HepG2 (cell line): ENCODE measurements around the gene NDRG2. TPM values are rescaled to one million over a fixed set of nuclear protein-coding genes. Genes with fewer than 3 reads are reported as not detected.
A peak's percentile ranks its signal among the peaks of the same experiment; 100 is the strongest.

Experiments used
- AHDC1 ChIP-seq: sonication (generic); formaldehyde crosslinking; IDR thresholded peaks from 2 replicates; pipeline ENCODE4 v1.5.1; 2020; ENCODE audit warnings: mild to moderate bottlenecking, missing genetic modification reagents, borderline replicate concordance
- ATAD3A ChIP-seq: sonication (generic); formaldehyde crosslinking; IDR thresholded peaks from 2 replicates; pipeline ENCODE4 v1.4.0; 2020; ENCODE audit warnings: missing genetic modification reagents
- FOSL2 ChIP-seq: sonication (generic); formaldehyde crosslinking; IDR thresholded peaks from 2 replicates; pipeline ENCODE4 v1.4.0; 2020; ENCODE audit warnings: missing genetic modification reagents
- GABPA ChIP-seq, 2 experiments: IDR thresholded peaks; 2 replicates each; pipeline ENCODE4 v1.6.1; 2011 to 2016; ENCODE audit warnings: low read depth in 2 of 2, low read length in 1 of 2, missing biosample characterization in 1 of 2, missing genetic modification characterization in 1 of 2
- GRHL1 ChIP-seq: sonication (generic); formaldehyde crosslinking; conservative IDR thresholded peaks from 2 replicates; pipeline ENCODE4 v1.8.0; 2022; ENCODE audit warnings: missing genetic modification reagents
- HMGA1 ChIP-seq: sonication (generic); formaldehyde crosslinking; conservative IDR thresholded peaks from 2 replicates; pipeline ENCODE4 v1.4.0; 2020; ENCODE audit warnings: missing genetic modification reagents
- LCORL ChIP-seq, 2 experiments: fragments of 450-650 bp in 1 of 2; sonication (generic) in 1 of 2; formaldehyde crosslinking in 1 of 2; IDR thresholded peaks; 2 replicates each; pipeline versions ENCODE4 v1.5.0 to v1.6.1; 2017 to 2020; ENCODE audit warnings: antibody characterized with exemption in 1 of 2, missing genetic modification reagents in 1 of 2
- MIXL1 ChIP-seq: IDR thresholded peaks from 2 replicates; pipeline ENCODE4 v1.6.1; 2016
- MLXIP ChIP-seq: sonication (generic); formaldehyde crosslinking; IDR thresholded peaks from 2 replicates; pipeline ENCODE4 v1.9.0; 2021; ENCODE audit warnings: missing genetic modification reagents, borderline replicate concordance
- MTA1 ChIP-seq: sonication (generic); formaldehyde crosslinking; IDR thresholded peaks from 2 replicates; pipeline ENCODE4 v1.4.0; 2020; ENCODE audit warnings: missing genetic modification reagents, mild to moderate bottlenecking, borderline replicate concordance
- PTBP1 ChIP-seq: fragments of 200-400 bp; formaldehyde crosslinking; IDR thresholded peaks from 2 replicates; pipeline ENCODE4 v1.6.1; 2018; ENCODE audit warnings: low read length, low read depth; ENCODE audit not compliant: poor library complexity, severe bottlenecking
- RFX3 ChIP-seq: IDR thresholded peaks from 2 replicates; pipeline ENCODE4 v1.6.1; 2016; ENCODE audit warnings: missing biosample characterization, missing genetic modification reagents
- TBL1XR1 ChIP-seq: fragments of 150-350 bp; IDR thresholded peaks from 2 replicates; pipeline ENCODE4 v1.6.1; 2014; ENCODE audit warnings: borderline replicate concordance, low read length; ENCODE audit not compliant: partially characterized antibody
- TRIM22 ChIP-seq: fragments of 450-650 bp; IDR thresholded peaks from 2 replicates; pipeline ENCODE4 v1.6.1; 2017
- ZEB1 ChIP-seq: IDR thresholded peaks from 2 replicates; pipeline ENCODE4 v1.6.1; 2012; ENCODE audit warnings: mild to moderate bottlenecking, low read depth, inconsistent platforms; ENCODE audit not compliant: insufficient replicate concordance
- ZNF605 ChIP-seq: sonication (generic); formaldehyde crosslinking; IDR thresholded peaks from 2 replicates; pipeline ENCODE4 v1.8.0; 2022; ENCODE audit warnings: mild to moderate bottlenecking, missing genetic modification reagents
- ZNF878 ChIP-seq: sonication (generic); formaldehyde crosslinking; IDR thresholded peaks from 2 replicates; pipeline ENCODE4 v1.8.1; 2023; ENCODE audit warnings: mild to moderate bottlenecking, missing genetic modification reagents, moderate library complexity
- polyA plus RNA-seq, 8 experiments: library from polyadenylated mRNA; depleted of rRNA in 3 of 8; stranded (reverse) in 7 of 8; unstranded in 1 of 8; fragments of >200 nt; fragmentation: Illumina TruSeq in 4 of 8; extraction: Trizol in 4 of 8; gene quantifications; 2 replicates each; pipeline versions ENCODE4 v1.2.1 to v1.2.3, GENCODE V29; 2011 to 2016; ENCODE audit warnings: low read depth in 4 of 8, missing spikeins in 1 of 8, mixed read lengths in 1 of 8; ENCODE audit not compliant: insufficient read depth in 1 of 8
- total RNA-seq, 5 experiments: library from RNA; depleted of rRNA; stranded (reverse); fragments of >200 nt; fragmentation: Illumina TruSeq; extraction: Trizol; gene quantifications; 2 replicates each; pipeline ENCODE4 v1.2.3, GENCODE V29; 2016; ENCODE audit warnings: low read depth in 1 of 5

Gene NDRG2
- total and polyA plus RNA-seq, 2 of the 13 experiments (the other 11 are each of a cell fraction or from before 2014, with no cell fraction given) = 27.2 to 189 TPM

GRCh38 chr14:21024585-21025370 is at the start of gene NDRG2 (continued):
- no peak for TF ChIP-seq PTBP1
- peak; percentile 30; the same call in 1 of the 2 replicates for TF ChIP-seq MIXL1 (CRISPR knock-in tag)
- no peak for TF ChIP-seq HMGA1 (CRISPR knock-in tag)
- TF ChIP-seq TBL1XR1 = no peak
- no peak for TF ChIP-seq LCORL (IDR thresholded peaks at IDR 0.05)
- TF ChIP-seq LCORL (CRISPR knock-in tag; IDR thresholded peaks at IDR 0.05) = no peak
- peak; percentile 67 for TF ChIP-seq MTA1 (CRISPR knock-in tag)
- TF ChIP-seq ZNF878 (CRISPR knock-in tag) = no peak
- TF ChIP-seq ATAD3A = no peak
- no peak for TF ChIP-seq ZEB1
- TF ChIP-seq AHDC1 = no peak
- no peak for TF ChIP-seq MLXIP (CRISPR knock-in tag)
- peak; percentile 34 for TF ChIP-seq FOSL2 (CRISPR knock-in tag)
- TF ChIP-seq GRHL1 (CRISPR knock-in tag) = no peak
- no peak; the same call in 1 of the 2 replicates for TF ChIP-seq ZNF605
- TF ChIP-seq RFX3 (CRISPR knock-in tag) = 0 out of 2 replicates have a peak, but pooled peaks have one; percentile 22
- TF ChIP-seq TRIM22 = no peak
- no peak for TF ChIP-seq GABPA (IDR thresholded peaks at IDR 0.05; ENCODE audit: low read depth, low read length)
- TF ChIP-seq GABPA (CRISPR knock-in tag; IDR thresholded peaks at IDR 0.05; ENCODE audit: low read depth) = no peak
